HG03378 (cell line): Measurements from ENCODE around the gene TDRD7.
A peak's percentile ranks its signal among the peaks of the same experiment; 100 is the strongest.
"Not testable (repeated sequence)": the region's sequence is repeated elsewhere in the genome, so short reads cannot be mapped to it uniquely, and the experiment has no call there.

Experiments
- ATAC-seq: cut with Tn5 transposase; IDR thresholded peaks from one replicate; pipeline ENCODE4 v1.9.1; 2021; ENCODE audit warnings: mild to moderate bottlenecking, moderate library complexity; ENCODE audit not compliant: unreplicated experiment

Gene TDRD7

DNA sequence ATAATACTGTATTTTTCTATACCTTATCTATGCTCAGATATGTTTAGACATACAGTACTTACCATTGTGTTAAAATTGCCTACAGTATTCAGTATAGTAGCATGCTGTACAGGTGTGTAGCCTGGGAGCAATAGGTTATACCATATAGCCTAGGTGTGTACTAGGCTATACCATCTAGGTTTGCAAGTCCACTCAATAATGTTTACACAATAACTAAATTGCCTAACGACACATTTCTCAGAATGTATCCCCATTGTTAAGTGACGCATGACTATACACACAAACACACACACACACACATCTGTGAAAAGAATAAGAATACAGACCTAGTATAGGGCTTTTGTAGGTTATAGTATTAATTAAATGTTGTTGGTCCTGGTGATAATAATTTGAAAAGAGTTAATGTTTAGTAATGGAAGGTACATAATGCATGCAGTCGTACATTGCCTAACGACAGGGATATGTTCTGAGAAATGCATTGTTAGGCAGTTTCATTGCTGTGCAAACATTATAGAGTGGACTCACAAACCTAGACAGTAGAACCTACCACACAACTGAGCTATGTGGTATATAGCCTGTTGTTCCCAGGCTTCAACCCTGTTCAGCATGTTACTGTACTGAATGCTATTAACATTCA, 13.6 kb downstream of the TDRD7 start:
- no peak for ATAC-seq

DNA sequence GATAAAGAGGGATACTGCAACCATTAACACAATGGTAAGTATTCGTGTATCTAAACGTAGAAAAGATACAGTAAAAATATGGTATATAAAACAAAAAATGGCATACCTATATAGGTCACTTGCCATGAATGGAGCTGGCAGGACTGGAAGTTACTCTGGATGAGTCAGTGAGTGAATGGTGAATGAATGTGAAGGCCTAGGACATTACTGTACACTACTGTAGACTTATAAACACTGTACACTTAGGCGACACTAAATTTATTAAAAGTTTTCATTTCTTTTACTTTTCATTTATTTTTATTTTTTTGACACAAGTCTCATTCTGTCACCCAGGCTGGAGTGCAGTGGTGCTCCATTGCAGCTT, 14.1 kb downstream of the TDRD7 start:
- no peak for ATAC-seq

DNA sequence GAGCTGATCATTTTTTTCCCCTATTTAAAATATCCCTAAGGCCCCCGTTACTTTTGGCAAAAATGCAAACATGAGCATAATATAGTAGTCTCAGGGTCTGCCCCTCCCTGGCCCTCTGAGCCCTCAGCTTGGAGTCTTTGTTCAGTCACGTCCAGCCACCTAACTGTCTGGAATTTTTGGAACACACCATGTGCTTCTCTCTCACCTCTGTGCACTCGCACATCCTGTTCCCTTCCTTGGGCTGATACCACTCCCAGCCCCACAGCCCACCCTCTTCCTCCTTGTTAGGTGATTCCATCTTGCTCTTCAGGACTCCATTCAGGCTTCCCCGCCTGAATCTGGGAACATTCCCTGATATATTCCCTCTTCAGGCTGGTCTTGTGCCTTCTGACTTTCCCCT, 16.0 kb downstream of the TDRD7 start:
- ATAC-seq = no peak

DNA sequence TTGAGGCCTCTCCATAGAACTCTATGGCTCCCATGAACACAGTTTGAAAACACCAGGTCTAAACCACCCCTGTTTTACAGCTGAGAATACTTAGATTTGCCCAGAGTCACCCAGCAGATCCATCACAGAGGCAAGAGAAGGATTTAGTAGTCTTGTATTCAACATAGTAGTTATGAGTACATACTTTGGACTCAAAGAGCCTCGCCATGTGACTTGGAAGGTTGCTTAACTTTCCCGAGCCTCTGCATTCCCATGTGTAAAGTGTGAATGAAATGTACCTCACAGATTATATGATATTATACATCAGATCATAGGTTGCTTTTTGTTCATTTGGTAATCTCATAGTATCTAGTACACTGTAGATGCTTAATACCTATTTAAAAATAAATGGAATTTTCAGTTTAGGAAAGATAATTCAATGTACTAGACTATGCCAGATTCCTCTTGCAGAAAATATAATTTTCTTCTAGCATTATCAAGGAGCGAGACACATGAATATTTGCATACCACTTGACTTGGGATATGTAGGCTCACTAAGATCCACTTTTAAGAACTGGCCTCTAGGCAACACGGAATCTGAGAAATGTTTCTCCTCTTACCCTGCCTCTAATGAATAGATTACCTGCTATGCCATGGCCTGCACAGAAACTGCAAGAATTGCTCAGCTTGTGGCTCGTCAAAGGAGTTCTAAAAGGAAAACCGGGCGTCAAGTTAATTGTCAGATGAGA, 18.6 kb downstream of the TDRD7 start:
- ATAC-seq = no peak

DNA sequence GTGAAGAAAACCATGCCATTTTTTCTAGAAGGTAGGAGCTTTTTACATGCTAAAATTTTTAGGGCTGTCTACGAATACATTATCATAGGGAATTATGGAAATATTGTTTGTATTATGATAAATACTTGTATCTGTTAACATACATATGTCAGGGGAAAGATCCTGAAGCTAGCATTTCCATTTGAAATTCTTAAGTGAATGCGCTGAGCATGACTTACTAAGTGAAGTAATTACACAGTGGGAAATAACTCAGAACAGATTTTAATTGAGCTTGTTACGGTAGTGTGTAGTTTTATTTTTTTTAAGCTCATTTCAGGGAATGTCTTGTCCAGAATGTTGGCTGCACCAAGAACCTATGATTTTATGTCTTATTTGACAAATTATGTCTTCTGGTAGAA, 19.1 kb downstream of the TDRD7 start:
- ATAC-seq = no peak

DNA sequence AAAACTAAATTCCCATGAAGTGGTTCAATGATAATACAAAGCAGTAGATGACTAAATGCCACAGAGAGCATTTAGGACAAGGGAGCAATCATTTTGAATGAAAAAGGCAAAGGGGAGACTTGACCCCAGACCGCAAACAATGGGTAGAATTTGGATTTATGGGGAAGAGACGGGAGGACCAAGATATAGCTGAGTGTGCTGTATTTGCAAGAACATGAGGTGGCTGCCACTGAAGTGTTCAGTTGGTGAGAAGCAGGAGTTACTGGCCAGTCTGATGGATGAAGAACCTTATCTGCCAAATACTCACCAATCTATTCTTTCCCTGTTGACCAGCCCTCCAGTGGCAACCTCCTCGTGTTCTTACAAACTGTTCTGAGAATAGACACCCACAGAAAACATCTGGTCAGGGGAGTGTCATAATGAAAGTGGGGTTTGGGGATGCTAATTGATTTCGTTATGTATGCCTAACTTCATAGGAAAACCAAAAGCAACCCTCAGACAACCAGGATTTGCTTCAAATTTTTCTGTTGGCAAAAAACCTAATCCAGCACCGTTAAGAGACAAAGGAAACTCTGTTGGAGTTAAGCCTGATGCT, 19.8 kb downstream of the TDRD7 start:
- no peak for ATAC-seq

DNA sequence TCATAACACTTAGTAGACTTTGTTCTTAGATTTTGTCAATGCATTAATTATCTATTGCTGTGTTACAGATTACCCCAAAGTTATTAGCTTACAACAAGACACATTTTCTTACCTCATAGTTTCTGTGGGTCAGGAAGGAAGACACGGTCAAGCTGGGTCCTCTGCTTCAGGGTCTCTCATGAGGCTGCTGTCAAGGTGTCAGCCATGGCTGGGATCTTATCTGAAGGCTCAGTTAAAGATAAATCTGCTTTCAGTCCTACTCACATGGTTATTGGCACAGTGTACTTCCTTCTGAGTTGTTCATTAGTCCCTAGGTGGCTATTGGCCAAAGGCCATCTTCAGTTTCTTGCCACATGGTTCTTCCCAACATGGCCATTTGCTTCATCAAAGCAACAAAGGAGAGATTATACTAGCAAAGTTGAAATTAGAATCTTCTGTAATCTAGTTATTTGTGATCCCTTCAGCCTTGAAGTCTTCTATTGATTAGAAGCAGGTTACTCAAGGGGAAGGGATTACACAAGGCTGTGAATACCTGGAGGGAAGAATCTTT, 25.2 kb downstream of the TDRD7 start:
- ATAC-seq = no peak

DNA sequence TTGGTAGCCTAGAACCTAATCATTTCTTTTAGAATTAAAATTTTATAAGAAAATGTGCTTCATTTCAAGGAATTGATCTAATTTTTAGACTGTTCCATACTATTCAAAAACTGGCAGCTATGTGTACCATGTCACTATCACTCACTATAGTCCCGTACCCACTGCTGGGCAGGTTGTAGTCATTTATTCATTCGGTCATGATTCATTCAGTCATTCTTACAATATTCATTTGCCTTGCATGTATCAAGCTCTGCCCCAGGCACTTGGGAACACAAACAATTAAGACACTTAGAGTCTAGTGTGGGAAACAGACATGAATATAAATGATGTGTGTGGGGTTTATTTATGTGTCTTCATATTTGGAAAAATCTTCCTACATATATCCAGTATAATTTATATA, 26.4 kb downstream of the TDRD7 start:
- no peak for ATAC-seq

DNA sequence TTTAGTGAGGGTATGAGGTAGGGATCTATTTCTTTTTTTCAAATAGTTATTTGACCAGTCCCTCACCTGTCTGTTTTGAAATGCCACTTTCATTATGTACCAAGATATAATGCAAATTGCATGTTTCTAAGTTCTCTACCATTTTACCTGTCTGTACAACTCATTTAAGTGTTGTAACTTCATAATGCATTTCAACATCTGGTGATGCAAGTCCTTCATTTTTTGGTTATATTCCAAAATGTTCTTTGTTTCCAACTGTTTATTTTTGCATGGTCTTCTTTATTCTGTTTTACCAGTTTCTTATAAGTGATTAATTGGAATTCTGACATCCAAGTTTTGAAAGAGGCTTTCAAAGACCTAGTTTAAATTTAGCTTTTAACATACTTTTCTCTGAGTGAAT, 26.8 kb downstream of the TDRD7 start:
- no peak for ATAC-seq

DNA sequence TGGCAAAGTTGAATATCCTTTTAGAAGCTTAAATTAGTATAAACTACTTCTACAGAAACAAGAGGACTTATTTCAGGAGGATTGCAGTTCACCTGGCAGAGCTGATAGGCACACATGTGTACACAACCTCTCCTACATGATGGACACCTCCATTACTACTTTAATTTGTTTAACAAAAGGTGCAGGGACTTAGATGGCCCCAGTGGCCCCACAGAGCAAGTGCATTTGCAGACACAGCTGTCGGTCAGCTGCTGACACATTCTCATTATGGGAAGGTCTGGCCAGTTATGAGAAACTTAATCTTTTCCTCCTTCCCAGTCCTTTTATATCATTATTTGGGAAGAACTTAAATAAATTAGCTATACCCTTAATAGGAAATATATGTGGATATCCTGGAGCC, 28.3 kb downstream of the TDRD7 start:
- ATAC-seq = no peak

DNA sequence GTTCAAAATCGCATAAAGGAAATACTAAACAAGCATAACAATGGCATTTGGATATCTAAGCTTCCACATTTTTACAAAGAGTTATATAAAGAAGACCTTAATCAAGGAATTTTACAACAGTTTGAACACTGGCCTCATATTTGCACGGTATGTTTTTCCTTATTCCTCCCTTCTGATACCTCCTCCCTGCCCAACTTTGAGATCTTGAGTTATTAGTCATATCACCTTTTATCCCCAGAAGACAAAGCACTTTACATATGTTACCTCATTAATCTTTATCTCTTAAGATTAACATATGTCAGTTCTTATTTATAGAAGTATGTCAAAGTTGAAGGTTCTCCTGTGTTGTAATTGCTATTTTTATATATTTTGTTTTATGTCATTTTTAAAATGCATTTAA, 29.8 kb downstream of the TDRD7 start:
- no peak for ATAC-seq

DNA sequence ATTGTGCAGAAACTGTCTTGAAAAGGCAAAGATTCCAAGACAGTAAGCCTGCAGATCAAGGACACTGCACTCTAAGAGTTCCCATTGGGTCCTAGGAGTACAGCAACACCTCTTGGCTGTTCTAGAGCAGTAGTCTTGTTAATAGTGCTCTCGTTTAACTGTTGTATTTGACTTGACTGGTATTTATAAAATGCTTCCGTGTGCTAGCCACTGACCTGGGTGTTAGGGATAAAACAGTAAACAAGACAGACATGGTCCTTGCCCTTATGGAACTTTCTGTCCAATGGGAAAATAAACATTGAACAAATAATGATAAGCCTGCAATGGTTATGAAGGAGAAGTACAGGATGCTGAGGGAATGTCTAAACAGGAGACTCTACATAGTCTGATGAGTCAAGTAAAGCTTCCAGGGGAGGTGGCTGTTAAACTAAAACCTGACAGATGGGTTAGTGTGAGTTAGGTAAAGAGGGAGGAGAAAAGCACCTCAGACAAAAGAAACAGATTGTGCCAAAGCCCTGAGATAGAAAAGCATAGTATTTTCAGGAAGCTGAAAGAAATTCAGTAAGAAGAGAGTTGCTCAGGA, 33.3 kb downstream of the TDRD7 start:
- no peak for ATAC-seq

DNA sequence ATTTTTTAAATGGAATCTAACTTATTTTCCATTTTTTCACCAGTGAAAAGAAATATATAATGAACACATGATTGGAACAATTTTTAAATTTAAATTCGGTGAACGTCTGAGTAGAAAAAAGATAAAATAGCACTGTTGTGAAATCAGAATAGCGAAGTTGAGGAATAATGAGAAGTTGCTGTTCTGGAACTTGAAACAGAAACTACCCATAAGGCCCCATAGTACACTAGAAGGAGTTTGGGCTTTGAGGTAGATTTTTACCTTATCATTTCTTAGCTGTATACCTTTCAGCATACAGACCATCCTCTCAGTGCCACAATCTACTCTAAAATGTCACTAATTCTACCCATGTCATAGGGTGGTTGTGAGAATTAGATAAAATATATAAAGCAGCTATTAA, 35.1 kb downstream of the TDRD7 start:
- ATAC-seq = no peak

DNA sequence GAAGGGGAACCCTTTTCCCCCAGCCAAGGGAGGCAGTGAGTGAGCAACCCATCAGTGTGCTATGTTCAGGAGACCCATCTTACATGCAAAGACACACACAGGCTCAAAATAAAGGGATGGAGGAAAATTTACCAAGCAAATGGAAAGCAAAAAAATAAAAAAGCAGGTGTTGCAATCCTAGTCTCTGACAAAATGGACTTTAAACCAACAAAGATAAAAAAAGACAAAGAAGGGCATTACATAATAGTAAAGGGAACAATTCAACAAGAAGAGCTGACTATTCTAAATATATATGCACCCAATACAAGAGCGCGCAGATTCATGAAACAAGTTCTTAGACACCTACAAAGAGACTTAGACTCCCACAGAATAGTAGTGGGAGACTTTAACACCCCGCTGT, 41.7 kb downstream of the TDRD7 start:
- ATAC-seq = not testable (repeated sequence)

DNA sequence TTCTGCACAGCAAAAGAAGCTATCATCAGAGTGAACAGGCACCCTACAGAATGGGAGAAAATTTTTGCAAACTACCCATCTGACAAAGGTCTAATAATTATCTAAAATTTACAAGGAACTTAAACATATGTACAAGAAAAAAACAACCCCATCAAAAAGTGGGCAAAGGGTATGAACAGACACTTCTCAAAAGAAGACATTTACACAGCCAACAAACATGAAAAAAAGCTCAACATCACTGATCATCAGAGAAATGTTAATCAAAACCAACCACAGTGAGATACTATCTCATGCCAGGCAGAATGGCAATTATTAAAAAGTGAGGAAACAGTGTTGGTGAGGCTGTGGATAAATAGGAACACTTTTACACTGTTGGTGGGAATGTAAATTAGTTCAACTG, 44.9 kb downstream of the TDRD7 start:
- ATAC-seq = not testable (repeated sequence)

DNA sequence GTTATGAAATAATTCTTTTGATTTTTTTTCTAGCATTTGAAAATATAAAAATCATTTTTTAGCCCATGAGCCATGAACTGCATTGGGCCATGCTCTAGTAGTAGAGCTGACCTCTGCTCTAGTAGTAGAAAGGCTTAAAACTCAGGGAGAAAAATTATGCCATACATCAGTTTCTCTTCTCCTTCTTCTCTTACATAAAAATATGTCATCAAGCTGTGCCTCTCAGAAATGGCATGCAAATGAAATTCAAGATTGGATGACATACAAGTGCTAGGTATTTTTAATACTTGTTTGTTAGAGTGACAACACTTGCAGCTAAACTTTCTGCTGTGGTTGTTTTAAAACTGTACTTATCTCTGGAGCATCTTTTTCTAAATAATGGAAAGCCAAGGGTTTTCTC, 47.4 kb downstream of the TDRD7 start:
- ATAC-seq = no peak

DNA sequence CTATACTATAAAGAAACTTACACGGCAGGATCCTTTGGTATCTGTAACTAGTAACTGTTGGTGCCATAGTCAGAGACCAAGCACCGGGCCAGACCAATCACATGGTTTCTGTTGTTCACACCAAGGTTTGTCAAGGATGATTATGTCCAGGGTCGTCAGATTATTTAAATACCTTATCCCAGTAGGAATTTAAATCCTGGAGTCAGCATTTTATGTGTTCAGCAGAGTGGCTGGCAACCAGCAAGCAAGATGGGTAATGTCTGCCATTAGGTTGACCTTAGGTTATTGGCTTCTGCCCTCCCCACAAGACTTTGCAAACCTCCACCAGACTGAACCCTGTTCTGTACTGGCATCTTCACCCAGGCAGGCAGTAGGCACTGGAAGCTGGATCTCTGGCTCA, 50.3 kb downstream of the TDRD7 start:
- ATAC-seq = no peak

DNA sequence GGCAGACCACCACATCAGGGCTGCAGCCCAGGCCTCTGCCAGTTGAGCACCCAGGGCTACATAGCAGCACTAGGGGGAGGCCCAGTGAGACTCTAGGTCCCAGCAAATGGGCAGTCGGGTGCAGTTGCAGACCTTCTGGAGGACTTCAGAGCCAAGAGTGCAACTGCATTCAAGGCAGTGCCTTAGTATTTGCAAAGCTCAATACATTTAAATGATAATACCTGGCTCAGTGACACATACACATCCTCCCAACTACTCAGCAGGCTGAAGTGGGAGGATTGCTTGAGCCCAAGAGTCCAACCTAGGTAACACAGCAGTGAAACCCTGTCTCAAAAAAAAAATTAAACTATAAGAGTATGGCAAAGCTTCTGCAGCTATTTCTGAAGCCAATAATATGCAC, 51.0 kb downstream of the TDRD7 start:
- no peak for ATAC-seq

DNA sequence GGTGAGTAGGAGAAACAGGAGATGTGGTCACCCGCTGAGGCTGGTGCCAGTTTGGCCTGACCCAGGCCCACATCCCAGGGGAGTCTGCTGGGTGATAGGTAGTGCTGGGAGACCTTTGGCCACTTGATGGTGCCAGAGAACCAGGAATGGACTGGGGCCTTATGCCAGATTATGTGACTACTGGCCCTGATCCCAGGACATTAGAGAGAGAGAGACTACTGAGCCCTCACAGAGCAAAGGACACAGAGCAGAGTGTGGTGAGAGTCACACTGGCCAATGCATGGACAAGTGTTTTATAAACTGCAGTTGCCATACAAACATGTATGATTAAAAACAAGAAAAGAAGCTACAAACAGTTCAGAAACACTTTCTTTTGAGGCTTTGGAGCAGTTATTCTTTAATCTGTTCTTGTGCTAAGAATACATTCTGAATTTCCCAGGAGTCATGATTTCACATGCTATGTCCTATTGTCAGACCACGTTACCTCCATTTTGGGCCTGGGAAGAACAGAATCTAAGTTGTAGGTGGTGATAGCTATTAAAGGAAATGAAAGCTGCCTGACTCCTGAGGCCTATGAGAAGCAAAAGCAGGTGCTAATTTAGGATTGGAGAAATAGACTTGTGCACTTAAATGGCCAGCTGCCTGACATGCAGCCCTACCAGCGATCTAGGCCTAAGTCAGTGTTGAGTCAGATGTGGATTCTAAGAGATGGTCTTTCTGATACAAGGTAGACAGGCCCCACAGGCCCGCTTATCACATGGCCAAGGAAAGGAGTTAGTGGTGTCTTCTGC, 57.0 kb downstream of the TDRD7 start:
- peak; percentile 54 for ATAC-seq

DNA sequence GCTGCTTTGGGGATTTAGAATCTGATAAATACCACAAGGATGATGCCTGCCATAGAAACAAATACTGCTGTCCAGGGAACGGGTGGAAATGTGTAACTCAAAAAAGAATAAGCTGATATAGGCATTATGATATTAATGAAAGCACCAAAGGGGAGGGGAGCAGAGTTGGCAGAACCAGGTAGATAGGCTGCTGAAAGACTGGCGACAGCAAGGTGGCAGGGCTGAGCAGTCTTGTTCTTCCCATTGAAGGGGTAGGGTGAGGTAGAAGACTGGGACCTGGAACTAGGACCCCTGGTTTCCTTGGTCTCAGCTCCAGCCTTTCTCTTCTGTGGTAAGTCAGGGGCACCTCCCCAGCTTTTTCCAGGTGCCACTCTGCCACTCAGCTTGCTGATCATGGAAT, 58.2 kb downstream of the TDRD7 start:
- no peak for ATAC-seq

DNA sequence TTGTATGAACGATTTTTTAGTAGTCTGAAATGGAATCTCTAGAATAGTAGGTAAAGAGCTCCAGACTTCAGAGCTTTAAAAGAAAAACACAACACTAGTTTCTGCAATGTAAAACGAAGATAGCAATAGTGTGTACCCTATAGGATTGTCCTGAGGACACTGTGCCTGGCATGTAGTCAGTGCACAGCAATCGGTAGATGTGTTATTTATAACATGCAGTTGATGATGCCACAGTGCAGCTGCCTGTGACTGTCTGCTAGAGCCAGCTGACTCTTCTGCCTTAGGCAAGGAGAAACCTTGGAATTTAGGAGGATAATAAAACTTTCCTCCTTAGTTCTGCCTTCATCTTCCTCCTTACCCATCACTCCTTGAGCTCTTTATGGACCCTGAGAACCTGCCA, 61.8 kb downstream of the TDRD7 start:
- ATAC-seq = no peak
